GM21367 (cell line): ENCODE measurements around the gene IGDCC3.
"Not testable (repeated sequence)": the region's sequence is repeated elsewhere in the genome, so short reads cannot be mapped to it uniquely, and the experiment has no call there.

Source experiments
- ATAC-seq: cut with Tn5 transposase; IDR thresholded peaks from one replicate; pipeline ENCODE4 v1.9.1; 2021; ENCODE audit not compliant: unreplicated experiment

Gene IGDCC3

DNA sequence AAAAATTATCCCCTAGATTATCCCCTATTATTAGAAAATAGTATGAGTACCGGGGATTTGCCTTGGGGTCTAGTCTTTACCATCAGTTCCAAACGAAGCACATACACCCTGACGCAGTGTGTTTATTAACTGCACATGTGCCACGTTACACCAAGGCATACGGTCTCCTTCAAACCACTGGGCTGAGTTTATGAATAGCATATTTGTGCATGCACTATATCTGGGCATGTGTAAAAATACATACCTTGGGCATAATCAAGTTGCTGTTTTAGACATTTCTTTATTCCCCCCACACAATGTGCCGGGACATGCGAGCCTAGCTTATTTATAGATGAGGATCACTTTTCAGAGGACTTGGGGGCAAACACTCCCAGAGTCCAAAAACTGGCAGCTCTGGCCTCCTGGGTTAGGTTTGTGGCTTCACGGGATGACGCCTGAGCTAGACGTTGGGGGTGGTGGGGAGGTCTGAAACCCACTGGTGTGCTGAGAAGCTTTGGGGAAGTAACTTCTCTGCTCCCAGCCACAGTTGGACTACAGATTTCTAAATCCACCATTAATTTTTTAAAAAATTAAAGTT lies 28.7 kb upstream of the IGDCC3 start:
- ATAC-seq: no peak

DNA sequence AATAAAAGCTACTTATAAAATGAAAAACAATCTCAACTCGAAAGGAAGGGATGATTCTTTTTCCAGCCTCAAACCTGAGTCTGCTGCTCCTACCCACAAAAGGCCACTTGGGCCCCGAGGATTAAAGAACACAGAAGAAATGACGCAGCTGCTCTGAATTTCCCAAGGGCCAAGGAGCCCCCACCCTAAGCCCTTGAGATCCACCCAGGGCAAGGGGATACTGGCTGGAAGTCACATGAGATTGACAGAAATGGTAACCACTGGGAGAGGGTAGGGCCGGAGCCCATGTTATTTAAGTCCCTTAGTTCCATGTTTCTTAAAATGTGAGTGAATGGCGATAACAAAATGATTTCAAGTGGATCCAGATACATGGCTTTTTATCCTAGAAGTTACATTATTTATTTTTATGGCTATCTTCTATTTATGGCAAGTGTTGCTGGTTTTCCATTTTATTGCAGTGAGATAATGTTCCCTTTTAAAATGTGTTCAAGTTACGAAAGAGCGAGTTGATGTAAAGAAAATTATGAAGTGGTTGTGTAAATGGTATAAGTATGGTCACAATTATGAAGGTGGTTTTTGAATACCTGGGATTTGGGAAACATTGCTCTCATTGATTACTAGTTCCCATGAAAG lies 28.1 kb upstream of the IGDCC3 start:
- ATAC-seq: no peak

DNA sequence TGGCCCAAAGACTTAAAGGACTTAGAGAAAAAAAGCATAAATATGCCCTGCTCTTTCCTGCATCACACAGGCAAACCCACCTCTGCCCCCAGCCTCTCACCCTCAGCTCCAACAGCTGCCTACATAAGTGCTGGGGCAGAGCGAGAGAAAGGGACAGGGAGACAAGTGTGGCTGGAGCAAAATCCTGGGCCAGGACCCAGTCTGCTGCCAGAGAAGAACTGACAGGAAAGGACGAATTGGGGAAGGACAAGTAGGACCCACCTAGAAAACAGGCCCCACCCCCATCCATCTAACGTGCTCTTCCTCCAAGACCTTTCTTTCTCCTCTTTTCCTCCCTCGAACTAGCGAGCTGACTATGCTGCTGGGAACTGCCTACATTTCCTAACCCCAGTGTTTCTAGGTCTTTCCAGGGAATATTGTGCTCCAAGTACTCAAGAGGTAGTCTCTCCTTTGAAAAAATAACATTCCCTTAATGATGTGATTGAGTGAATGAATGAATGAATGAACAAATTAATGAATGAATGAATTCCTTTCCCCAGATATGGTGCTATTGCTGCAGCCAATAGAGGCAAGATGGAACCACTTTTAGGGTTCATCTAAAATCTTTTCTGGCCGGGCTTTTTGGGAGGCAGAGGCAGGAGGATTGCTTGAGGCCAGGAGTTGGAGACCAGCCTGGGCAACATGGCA lies 26.5 kb upstream of the IGDCC3 start:
- ATAC-seq: no peak

DNA sequence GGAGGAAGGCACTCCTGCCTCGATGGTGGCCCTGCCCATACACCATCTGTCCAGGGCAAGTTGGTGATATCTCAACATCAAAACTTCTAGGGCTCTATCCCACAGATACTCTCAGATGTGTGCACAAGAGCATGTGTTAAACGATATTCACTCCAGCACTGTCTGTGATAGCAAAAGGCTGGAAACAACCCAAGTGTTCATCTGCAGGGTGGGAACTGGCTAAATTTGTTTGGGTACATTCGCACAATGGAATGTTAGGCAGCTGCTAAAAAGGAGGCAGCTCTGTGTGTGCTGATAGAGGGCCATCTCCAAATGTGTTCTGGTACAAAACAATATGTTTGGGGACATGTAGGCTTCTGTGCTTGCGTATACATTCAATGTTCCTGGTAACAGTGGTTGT lies 25.2 kb upstream of the IGDCC3 start:
- ATAC-seq: no peak

DNA sequence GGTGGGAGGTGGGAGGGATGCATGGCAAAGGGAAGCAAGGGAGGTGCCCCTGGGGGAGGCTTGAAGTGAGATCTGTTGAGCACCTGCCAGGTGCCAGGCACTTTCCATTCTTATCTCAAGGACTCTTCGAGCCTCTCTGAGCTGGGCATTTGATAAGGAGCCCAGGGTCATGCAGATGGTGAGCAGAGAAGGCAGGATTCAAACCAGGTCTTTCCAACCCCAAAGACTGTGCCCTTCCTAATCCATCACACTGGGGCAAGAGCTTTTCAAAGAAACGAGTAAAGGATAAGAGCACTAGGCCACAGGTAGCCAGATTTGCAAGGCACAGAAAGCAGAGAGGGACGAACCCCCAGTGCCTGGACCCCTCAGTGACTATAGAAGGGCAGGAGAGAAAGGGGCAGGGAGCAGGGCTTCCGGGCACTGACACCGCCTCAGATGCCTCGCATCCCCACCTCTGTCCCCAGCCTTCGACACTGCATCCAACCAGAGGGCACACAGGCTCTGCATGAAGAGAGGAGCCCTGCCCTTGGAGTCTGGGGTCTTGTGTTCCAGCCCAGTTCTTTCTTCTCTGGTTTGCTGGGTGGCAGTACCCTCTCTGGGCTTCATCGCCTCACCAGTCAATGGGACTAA lies 23.9 kb upstream of the IGDCC3 start:
- ATAC-seq: no peak

DNA sequence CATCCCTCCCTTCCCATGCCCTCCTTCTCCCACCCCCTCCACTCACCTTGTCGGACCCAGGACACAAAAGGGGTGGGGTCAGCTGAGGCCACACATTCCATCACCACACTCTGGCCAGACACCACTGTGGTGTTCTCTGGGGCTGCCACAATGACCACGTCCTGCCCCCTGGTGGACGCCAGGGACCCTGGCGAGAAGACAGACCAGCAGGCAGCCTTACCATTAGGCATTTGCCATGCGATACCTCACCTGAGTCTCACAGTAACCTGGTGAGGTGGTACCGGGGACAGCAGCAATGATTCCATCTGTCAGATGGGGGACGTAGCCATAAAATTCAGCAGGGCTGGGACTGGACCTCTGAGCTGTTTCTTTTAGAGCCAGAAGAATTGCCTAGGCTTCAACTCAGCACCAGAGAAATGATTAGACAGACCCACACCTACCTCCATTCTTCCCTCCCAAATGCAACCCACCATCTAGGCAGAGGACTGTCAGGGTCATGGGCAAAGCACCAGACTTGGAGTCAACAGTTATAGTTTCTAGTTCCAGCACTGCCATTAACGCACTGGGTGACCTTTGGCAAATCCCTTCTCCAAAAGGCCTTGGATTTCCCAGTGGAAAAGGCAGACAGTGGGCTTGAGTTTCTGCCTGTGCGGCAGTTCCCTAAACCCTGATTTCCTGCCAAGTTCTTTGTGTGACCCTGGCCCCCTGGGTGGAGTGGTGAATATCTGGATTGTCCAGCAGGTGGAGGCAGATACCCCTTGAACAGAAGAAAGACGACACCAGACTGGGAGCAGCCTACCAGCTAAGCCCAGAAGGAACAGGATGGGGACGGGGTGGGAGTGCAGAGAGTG lies 23.2 kb upstream of the IGDCC3 start:
- ATAC-seq: no peak

DNA sequence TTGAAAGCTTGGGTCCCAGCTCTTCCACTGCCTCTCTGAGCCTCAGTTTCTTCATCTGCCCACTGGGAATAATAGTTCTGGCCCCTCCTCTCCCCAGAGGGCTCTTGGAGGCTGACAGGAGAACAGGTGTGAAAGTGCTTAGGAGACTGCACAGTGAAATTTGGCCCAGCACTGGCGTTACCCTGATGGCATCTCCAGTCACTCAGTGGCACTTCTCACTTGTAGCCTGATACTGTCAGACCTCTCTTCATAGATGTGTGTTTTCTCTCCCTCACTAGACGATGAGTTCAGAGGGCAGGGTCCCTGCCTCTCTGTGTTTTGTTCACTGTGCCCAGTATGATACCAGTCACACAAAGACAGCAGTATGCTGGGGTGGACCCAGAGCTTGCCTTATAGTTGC lies 22.2 kb upstream of the IGDCC3 start:
- ATAC-seq: no peak

DNA sequence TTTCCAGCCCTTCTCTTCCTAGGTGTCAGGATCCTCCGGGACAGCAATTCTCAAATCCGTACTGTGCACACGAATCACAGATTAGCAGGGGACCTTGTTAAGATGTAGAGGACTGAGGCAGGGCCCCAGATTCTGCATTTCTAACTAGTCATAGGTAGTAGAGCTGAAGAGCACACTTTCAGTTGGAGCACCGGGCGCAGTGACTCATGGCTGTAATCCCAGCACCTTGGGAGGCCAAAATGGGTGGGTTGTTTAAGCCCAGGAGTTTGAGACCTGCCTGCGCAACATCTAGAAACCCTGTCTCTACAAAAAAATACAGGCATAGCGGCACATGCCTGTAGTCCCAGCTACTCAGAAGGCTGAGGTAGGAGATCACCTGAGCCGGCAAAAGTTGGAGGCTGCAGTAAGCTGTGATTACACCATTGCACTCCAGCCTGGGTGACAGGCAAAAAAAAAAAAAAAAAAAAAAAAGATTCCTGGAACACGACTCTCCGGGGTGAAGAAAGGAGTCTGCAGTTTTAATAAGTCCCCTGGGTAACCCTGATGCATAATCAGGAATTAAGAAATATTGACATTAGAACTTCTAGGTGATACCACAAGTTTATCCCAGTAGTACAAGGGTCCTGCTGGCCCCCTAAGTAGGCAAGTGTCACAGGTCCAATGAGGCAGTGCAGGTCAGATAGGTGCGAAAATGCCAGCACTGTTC lies 21.4 kb upstream of the IGDCC3 start:
- no peak for ATAC-seq

DNA sequence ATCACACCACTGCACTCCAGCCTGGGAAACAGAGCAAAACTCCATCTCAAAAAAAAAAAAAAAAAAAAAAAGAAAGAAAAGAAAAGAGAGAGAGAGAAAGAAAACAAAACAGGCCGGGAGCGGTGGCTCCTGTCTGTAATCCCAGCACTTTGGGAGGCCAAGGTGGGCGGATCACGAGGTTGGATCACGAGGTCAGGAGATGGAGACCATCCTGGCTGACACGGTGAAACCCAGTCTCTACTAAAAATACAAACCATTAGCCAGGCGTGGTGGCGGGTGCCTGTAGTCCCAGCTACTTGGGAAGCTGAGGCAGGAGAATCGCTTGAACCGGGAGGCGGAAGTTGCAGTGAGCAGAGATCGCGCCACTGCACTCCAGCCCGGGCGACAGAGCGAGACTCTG lies 20.7 kb upstream of the IGDCC3 start:
- not testable (repeated sequence) for ATAC-seq

DNA sequence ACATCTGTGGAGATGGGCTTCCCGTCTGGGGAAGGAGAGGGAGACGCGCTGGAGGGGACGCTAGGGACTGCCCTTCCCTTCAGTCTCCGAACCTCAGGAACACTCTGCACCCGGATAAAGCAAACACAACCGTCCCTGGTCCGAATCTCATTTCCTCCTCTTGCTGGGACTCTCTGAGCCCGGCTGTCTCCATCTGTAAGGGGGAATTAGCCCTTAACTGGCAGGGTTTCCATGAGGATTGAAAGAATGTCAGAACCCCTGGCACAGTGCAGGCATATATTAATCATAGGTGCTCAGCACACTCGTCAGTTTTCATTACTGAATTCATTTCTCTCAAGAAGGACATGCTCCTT lies 19.1 kb upstream of the IGDCC3 start:
- no peak for ATAC-seq

DNA sequence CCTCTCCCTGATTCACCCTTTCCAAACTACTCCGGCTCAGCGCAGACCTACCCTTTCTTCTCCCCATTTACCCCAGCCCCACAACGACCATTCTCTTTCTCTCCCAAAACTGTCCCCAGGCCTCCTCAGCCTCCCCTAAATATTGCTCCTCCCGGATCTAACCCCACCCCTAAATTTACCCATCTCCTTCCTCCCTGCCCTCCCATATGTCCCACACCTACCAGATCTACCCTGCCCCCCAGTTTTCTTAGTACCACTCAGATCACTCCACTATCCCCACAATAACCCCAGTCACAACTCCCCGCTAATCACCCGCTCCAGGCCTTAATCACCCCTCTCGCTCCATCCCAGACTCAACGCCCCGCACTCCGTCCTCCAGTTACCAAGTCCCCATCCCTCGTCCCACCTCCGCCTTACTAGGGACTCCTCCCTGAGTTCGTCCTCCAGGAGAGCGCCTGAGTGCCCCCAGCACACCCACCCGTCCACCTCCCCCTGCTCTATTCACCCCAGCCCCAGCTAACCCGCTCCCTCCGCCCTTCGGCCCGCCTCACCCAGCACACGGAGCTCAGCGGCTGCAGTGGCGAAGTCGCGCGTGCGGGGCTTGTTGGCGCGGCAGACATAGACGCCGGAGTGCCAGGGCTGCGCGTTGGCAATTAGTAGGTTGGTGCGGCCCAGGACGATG lies 18.6 kb upstream of the IGDCC3 start:
- ATAC-seq: no peak

DNA sequence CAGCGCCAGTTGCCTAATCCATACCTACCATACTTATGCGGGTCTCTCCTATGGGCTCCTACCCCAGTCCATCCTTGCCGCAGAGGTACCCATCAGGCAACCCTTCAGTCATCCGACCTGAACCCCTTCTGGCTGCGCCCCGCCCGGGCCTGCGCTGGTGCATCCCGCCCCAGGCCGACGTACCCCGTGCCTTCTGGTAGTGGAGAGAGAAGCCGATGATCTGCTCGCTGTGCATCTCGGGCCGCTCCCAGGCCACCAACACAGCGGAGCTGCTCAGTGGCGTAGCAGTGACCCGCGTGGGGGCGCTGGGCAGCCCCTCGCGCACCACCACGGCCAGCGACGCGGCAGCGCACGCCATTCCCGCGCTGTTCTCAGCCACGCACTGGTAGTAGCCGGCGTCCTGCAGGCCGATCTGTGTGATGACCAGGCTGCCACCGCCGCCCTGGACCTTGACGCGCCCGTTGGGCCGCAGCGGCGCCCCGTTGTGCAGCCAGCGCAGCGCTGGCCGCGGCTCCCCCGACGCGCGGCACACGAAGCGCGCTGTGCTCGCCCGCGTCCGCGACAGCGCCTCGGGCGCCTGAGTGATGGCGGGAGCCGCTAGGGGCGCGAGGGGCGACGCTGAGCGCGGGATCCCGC lies 17.9 kb upstream of the IGDCC3 start:
- ATAC-seq: no peak

DNA sequence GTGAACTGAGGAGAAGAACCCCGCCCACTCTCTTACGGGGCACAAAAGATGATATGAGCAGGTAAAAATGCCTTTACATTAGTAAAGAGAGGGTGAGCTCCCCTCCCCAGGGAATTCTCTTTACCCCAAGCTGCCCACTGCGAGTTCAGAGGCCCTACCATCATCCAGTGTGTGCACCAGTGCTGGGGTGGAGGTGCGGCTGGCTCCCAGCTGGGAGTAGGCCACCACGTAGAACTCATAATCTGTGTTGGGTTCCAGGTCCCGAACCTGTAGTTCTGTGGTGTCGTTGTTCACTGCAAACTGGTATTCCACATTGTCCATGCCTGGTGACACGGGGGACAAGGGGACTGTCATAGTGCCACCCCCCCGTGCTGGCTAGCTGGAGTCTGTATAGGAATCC lies 17.1 kb upstream of the IGDCC3 start:
- ATAC-seq: no peak

DNA sequence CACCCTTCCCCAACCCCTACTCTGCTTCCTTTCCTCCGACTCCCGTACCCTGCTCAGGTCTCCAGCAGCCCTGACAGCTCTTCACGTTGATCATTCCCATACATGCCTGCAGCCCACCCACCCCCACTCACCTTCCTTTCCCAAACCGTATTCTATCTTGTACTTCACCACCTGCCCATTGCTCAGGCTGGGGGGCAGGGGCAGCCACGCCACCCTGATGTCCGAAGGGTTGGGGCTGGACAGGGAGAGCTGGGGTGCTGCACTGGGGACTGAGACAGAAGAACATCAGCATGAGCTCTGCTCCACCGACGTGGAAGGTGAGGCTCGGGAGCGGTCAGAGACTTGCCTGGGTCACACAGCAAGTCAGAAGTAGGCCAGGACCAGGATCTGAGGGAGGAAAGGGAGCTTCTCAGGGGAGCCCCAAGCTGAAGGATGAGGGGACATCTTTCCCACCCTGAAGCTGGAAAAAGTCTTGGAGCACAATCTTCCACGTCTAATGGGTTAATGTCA lies 16.5 kb upstream of the IGDCC3 start:
- no peak for ATAC-seq

DNA sequence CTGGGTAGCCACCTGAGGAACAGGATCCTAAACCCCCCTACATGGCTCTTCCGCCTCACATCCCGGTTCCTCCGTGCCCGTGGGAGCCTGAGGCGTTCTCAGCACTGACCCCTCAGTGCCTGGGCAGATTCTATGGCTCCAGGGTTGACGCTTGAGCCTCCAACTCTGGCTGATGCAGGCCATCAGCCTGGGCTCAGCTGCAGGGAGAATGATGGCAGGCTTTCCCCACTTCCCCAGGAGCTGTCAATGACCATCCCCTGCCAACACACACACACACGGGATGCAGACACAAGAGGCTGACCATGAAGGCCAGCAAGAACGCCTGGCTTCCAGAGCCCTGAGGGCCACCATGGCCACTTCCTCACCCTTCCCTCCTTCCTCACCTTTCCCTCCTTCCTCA lies 15.8 kb upstream of the IGDCC3 start:
- ATAC-seq: no peak

DNA sequence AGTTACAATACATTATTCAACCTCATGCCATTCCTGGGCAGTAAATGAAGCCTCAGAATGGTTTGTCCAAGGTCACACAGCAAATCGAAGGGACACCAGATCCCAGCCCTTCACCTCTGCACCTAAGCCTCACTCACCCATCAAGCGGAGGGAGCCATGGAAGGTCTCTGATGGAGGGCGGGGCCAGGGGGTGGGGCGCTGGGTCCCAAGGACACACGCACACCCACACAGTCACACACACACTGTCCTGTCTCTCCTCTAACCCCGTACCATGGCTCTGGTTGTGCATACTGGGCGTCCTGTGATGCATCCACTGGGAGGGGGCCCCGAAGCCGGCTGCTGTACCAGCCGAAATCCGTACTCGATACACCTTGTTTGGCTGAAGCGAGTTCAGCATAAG lies 15.3 kb upstream of the IGDCC3 start:
- ATAC-seq: no peak

DNA sequence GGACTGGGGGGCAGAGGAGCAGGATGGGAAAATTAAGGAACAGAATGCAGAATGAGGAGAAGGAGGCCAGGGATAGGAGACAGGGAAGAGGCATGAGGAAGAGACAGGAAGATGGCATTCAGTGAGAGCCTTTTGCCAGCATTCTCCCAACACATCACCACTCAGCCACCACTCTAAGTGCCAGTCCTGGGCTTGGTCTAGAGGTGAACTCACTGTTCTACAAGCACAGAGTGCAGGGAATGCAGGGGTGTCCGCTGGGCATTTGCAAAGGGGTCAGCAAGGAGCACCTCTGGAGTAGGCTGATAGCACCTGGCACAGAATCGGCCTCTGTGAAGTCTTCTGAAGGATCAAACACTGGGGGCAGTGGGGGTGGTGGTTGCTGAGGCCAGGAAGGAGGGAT lies 14.6 kb upstream of the IGDCC3 start:
- no peak for ATAC-seq

DNA sequence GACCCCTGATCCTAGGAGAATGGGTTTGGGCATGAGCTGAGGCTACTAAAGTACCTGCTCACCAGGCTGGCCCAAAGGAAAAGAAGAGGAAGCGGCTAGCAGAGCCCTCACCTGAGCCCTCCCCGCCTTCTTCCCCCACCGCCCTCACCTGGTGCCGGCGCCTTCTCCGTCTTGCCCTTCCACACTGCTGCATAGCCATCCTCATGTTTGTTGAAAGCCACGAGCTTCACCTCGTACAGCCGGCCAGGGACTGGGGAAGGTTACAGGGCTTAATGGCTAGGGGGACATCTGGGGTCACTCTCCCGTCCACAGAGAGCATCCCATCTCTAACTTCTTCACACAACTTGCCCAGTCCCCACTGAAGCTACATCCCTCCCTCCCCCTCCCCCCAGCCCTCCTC lies 13.9 kb upstream of the IGDCC3 start:
- ATAC-seq: no peak

DNA sequence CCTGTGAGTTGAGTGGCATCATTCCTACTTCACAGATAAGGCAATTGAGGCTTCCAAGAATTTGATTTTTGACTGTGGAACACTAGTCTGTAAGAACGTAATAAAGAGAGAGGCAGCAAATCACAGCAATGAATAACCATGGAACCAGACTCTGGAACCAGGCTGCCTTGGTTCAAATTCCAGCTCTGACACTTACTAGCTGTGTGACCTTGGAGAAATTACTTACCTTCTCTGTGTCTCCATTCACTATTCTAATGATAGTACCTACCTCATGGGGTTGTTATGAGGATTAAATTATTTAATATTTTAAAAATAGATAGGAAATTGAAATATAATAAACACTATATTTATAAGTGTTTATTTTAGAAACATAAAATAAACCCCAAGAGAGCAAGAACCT lies 12.6 kb upstream of the IGDCC3 start:
- ATAC-seq: no peak

DNA sequence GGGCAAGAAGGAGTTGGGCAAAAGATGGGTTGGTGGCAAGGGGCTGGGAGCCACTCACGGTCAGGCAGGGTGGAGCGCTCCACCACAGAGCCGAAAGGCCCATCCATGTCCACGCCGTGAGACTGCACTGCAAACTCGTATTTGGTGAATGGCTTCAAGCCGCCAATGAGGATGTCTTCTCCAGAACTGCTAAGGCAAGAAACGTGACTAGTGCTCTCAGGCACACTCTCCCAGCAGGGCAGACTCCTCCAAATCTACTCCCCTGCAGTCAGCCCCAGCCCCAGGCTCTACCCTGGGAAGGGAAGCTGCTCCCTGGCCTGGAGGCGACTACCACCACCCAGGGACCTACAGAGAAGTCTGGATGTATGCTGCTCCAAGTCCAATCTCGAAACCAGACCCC lies 11.4 kb upstream of the IGDCC3 start:
- ATAC-seq: no peak
